WTC11 (cell line): ENCODE measurements around the gene PHF10. TPM values are rescaled to one million over a fixed set of nuclear protein-coding genes. Genes with fewer than 3 reads are reported as not detected.

Source experiments
- ATAC-seq: fragments of 200-7000 bp; cut with Tn5 transposase; 2 replicates; pipeline ENCODE4 v1.10.0; 2021; ENCODE audit warnings: mild to moderate bottlenecking, moderate library complexity
- CTCF ChIA-PET: fragments of 300-600 bp; sonication (Branson Sonifier 250); formaldehyde crosslinking; loops from one replicate; lab custom pipeline; 2021; ENCODE audit warnings: antibody characterized with exemption; lab: Charles Lee
- POLR2A ChIA-PET: fragments of 350-600 bp; sonication (Branson Sonifier 250); formaldehyde crosslinking; loops from one replicate; lab custom pipeline; 2021; ENCODE audit warnings: antibody characterized with exemption; lab: Charles Lee
- DNase-seq: peaks from one replicate; pipeline ENCODE4 v3.0.0; 2021; ENCODE audit warnings: low spot score
- H3K27ac Mint-ChIP-seq: 2 replicates; pipeline ENCODE4 v1.8.0; 2021; ENCODE audit warnings: mixed read lengths
- H3K27me3 Mint-ChIP-seq: 2 replicates; pipeline ENCODE4 v1.8.0; 2021; ENCODE audit warnings: low read depth, mild to moderate bottlenecking, moderate library complexity, mixed read lengths
- H3K36me3 Mint-ChIP-seq: 2 replicates; pipeline ENCODE4 v1.8.0; 2021; ENCODE audit warnings: mixed read lengths
- H3K4me1 Mint-ChIP-seq: 2 replicates; pipeline ENCODE4 v1.8.0; 2022; ENCODE audit warnings: mixed read lengths
- H3K4me3 Mint-ChIP-seq: 2 replicates; pipeline ENCODE4 v1.8.0; 2021; ENCODE audit warnings: mild to moderate bottlenecking, moderate library complexity, mixed read lengths
- H3K9me3 Mint-ChIP-seq: 2 replicates; pipeline ENCODE4 v1.8.0; 2021; ENCODE audit warnings: mixed read lengths
- HMGA2 ChIP-seq: fragments of 250-450 bp; sonication (Bioruptor Pico); IDR thresholded peaks from 2 replicates; pipeline ENCODE4 v1.4.0; 2021; ENCODE audit warnings: mild to moderate bottlenecking, moderate library complexity
- NFYB ChIP-seq: sonication (generic); formaldehyde crosslinking; conservative IDR thresholded peaks from 2 replicates; pipeline ENCODE4 v1.8.0; 2022; ENCODE audit warnings: low read depth, missing genetic modification reagents
- PRRX2 ChIP-seq: fragments of 250-450 bp; sonication (Bioruptor Pico); IDR thresholded peaks from 2 replicates; pipeline ENCODE4 v1.8.0; 2021; ENCODE audit warnings: mild to moderate bottlenecking
- RORB ChIP-seq: fragments of 250-450 bp; sonication (Bioruptor Pico); IDR thresholded peaks from 2 replicates; pipeline ENCODE4 v1.9.0; 2021; ENCODE audit warnings: mild to moderate bottlenecking
- SOX15 ChIP-seq: fragments of 250-450 bp; sonication (Bioruptor Pico); IDR thresholded peaks from 2 replicates; pipeline ENCODE4 v1.9.0; 2021; ENCODE audit warnings: mild to moderate bottlenecking
- SP1 ChIP-seq: sonication (generic); formaldehyde crosslinking; conservative IDR thresholded peaks from 2 replicates; pipeline ENCODE4 v1.8.1; 2022; ENCODE audit warnings: missing genetic modification reagents
- TEAD4 ChIP-seq: sonication (generic); formaldehyde crosslinking; IDR thresholded peaks from 2 replicates; pipeline ENCODE4 v1.8.0; 2022; ENCODE audit warnings: mild to moderate bottlenecking, missing genetic modification reagents
- USF2 ChIP-seq: sonication (generic); formaldehyde crosslinking; IDR thresholded peaks from 2 replicates; pipeline ENCODE4 v1.8.1; 2023; ENCODE audit warnings: mild to moderate bottlenecking, missing genetic modification reagents, moderate library complexity
- ZNF512 ChIP-seq: sonication (generic); formaldehyde crosslinking; IDR thresholded peaks from 2 replicates; pipeline ENCODE4 v1.8.1; 2022; ENCODE audit warnings: missing genetic modification reagents, borderline replicate concordance
- total RNA-seq: library from RNA; stranded (reverse); gene quantifications from 3 replicates; pipeline ENCODE4 v1.2.3, GENCODE V29; 2021
- TF ChIP-seq, protein P1 (sequence below): sonication (generic); formaldehyde crosslinking; IDR thresholded peaks from 2 replicates; pipeline ENCODE4 v1.8.1; 2023; ENCODE audit warnings: mild to moderate bottlenecking, missing genetic modification reagents, borderline replicate concordance
- TF ChIP-seq, protein P2 (sequence below): sonication (generic); formaldehyde crosslinking; IDR thresholded peaks from 2 replicates; pipeline ENCODE4 v1.8.0; 2022; ENCODE audit warnings: mild to moderate bottlenecking, missing genetic modification reagents

The PHF10 gene
- total RNA-seq, 1 experiment from 2014 or later = 39.3 TPM

GRCh38 chr6:169738976-169739529 lies 14.8 kb upstream of the PHF10 start:
- TF ChIP-seq SP1 (CRISPR knock-in tag) (no peak), RORB (CRISPR knock-in tag) (no peak), TEAD4 (CRISPR knock-in tag) (no peak), USF2 (no peak), NFYB (no peak)
- TF ChIP-seq, protein P1, sequence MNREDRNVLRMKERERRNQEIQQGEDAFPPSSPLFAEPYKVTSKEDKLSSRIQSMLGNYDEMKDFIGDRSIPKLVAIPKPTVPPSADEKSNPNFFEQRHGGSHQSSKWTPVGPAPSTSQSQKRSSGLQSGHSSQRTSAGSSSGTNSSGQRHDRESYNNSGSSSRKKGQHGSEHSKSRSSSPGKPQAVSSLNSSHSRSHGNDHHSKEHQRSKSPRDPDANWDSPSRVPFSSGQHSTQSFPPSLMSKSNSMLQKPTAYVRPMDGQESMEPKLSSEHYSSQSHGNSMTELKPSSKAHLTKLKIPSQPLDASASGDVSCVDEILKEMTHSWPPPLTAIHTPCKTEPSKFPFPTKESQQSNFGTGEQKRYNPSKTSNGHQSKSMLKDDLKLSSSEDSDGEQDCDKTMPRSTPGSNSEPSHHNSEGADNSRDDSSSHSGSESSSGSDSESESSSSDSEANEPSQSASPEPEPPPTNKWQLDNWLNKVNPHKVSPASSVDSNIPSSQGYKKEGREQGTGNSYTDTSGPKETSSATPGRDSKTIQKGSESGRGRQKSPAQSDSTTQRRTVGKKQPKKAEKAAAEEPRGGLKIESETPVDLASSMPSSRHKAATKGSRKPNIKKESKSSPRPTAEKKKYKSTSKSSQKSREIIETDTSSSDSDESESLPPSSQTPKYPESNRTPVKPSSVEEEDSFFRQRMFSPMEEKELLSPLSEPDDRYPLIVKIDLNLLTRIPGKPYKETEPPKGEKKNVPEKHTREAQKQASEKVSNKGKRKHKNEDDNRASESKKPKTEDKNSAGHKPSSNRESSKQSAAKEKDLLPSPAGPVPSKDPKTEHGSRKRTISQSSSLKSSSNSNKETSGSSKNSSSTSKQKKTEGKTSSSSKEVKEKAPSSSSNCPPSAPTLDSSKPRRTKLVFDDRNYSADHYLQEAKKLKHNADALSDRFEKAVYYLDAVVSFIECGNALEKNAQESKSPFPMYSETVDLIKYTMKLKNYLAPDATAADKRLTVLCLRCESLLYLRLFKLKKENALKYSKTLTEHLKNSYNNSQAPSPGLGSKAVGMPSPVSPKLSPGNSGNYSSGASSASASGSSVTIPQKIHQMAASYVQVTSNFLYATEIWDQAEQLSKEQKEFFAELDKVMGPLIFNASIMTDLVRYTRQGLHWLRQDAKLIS (CRISPR knock-in tag) = no peak
- TF ChIP-seq, protein P2, sequence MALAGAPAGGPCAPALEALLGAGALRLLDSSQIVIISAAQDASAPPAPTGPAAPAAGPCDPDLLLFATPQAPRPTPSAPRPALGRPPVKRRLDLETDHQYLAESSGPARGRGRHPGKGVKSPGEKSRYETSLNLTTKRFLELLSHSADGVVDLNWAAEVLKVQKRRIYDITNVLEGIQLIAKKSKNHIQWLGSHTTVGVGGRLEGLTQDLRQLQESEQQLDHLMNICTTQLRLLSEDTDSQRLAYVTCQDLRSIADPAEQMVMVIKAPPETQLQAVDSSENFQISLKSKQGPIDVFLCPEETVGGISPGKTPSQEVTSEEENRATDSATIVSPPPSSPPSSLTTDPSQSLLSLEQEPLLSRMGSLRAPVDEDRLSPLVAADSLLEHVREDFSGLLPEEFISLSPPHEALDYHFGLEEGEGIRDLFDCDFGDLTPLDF (CRISPR knock-in tag) = no peak
- no peak overlapping the region for H3K27ac Mint-ChIP-seq
- no peaks in the 10 kb centered on the region for H3K36me3 Mint-ChIP-seq
- ChIA-PET POLR2A (no interaction called here), CTCF (no interaction called here)
- DNase-seq (no peak), ATAC-seq (no peak)
- H3K4me1 Mint-ChIP-seq = peaks cover 5% of the 10 kb centered on the region
- H3K9me3 Mint-ChIP-seq = no peaks in the 10 kb centered on the region
- peaks cover 14% of the 10 kb centered on the region for H3K27me3 Mint-ChIP-seq
- H3K4me3 Mint-ChIP-seq = no peak overlapping the region

DNA sequence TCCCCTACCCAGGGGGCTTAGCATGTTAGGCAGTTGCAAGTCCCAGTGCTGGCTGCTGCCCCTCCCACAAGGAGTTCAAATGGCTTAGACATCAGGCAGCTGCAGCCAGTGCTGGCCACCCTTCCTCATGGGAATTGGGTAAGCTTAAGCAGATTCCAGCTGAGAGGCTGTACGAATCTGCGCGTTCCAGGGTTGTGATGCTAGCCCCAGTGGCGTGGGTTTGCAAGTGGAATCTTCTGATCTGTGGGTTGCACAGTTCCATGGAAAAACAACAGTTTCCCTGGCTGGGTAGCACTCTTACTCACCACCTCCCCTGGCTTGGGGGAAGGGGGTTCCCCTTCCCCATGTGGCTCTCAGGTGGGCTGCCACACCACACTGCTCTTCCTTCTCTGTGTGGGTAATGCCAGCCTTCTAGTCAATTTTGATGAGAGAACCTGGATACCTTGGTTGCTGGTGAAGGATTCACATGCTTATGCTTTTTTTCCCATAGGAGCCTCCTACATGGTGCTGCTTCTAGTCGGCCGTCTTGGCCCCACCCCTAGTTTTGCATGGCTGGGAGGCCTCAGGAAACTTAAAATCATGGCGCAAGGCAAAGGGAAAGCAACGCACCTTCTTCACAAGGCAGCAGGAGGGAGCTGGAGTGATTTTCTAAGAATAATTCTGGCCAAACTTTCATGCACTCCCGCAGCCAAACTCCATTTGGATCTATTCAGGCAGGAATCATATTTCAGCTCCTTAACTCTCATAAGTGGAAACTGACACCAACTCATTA lies 14.1 kb upstream of the PHF10 start:
- TF ChIP-seq, protein P2 (CRISPR knock-in tag) = no peak
- no peak for TF ChIP-seq HMGA2 (CRISPR knock-in tag)
- Mint-ChIP-seq H3K4me1 (peaks cover 5% of the 10 kb centered on the region), H3K9me3 (no peaks in the 10 kb centered on the region; the same call in 1 of the 2 replicates), H3K4me3 (no peak overlapping the region), H3K36me3 (no peaks in the 10 kb centered on the region), H3K27me3 (peaks cover 14% of the 10 kb centered on the region), H3K27ac (no peak overlapping the region)
- POLR2A ChIA-PET = no interaction called here
- CTCF ChIA-PET = no interaction called here
- peak; percentile 51; the same call in 1 of the 2 replicates for ATAC-seq
- DNase-seq = no peak

DNA sequence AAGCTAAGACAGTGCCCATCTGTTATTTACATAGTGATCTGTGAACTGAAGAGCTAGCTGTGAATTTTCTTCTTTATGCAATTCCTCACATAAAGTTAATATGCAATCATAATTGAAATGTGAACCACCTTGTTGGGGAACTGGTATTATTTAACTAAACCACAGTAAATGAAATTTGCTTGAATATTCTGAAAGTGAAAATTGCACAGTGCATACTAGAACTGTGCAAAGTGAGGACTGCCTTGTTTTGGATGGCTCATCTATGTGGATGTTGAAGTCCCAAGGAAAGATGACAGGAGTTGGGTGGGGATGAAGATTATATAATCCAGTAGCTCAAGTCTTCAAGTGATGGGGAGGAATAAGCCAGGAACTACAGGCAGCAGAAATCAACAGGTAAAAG lies 5.7 kb upstream of the PHF10 start:
- ChIA-PET POLR2A (no interaction called here), CTCF (no interaction called here)
- peaks cover 17% of the 10 kb centered on the region for H3K4me1 Mint-ChIP-seq
- no peak overlapping the region for H3K27ac Mint-ChIP-seq
- no peak overlapping the region for H3K4me3 Mint-ChIP-seq
- H3K9me3 Mint-ChIP-seq = no peaks in the 10 kb centered on the region; the same call in 1 of the 2 replicates
- no peak for DNase-seq
- TF ChIP-seq PRRX2 (no peak), ZNF512 (CRISPR knock-in tag) (no peak), SOX15 (CRISPR knock-in tag) (no peak)
- ATAC-seq = no peak
- H3K27me3 Mint-ChIP-seq = peaks cover 8% of the 10 kb centered on the region
- H3K36me3 Mint-ChIP-seq = no peaks in the 10 kb centered on the region
